DLD1 (cell line): ENCODE measurements around the gene DCUN1D1.

Experiments
- in situ Hi-C: cut with HindIII; loops from 2 replicates; pipeline ENCODE4 v1.10.0; 2017; ENCODE audit warnings: low sequenced_read_pairs

Gene DCUN1D1

GRCh38 chr3:182937293-182938051, 42.9 kb downstream of the DCUN1D1 start:
- in situ Hi-C loops = no loop called here

GRCh38 chr3:182936918-182937285, 43.4 kb downstream of the DCUN1D1 start:
- in situ Hi-C loops = no loop called here

GRCh38 chr3:182936239-182936917, 44.0 kb downstream of the DCUN1D1 start:
- in situ Hi-C loops = no loop called here

- in situ Hi-C loops = no loop called here
Observed at GRCh38 chr3:182935803-182936202, 44.5 kb downstream of the DCUN1D1 start.

GRCh38 chr3:182925944-182926337, 54.4 kb downstream of the DCUN1D1 start:
- in situ Hi-C loops = no loop called here

GRCh38 chr3:182925330-182925943, 54.9 kb downstream of the DCUN1D1 start:
- in situ Hi-C loops = no loop called here

- in situ Hi-C loops = no loop called here
Observed at GRCh38 chr3:182921665-182922355, 58.5 kb downstream of the DCUN1D1 start.

- in situ Hi-C loops = no loop called here
Observed at GRCh38 chr3:182920515-182921084, 59.7 kb downstream of the DCUN1D1 start.

GRCh38 chr3:182919866-182920357, 60.4 kb downstream of the DCUN1D1 start:
- in situ Hi-C loops = no loop called here

GRCh38 chr3:182917134-182917533, 63.2 kb downstream of the DCUN1D1 start:
- in situ Hi-C loops = no loop called here

GRCh38 chr3:182914341-182914740, 66.0 kb downstream of the DCUN1D1 start:
- in situ Hi-C loops = no loop called here

- in situ Hi-C loops = no loop called here
Observed at GRCh38 chr3:182913889-182914288, 66.4 kb downstream of the DCUN1D1 start.

GRCh38 chr3:182912474-182912873, 67.9 kb downstream of the DCUN1D1 start:
- in situ Hi-C loops = no loop called here

GRCh38 chr3:182911782-182912111, 68.6 kb downstream of the DCUN1D1 start:
- in situ Hi-C loops = no loop called here

GRCh38 chr3:182910936-182911781, 69.2 kb downstream of the DCUN1D1 start:
- in situ Hi-C loops = no loop called here

GRCh38 chr3:182909318-182910040, 70.9 kb downstream of the DCUN1D1 start:
- in situ Hi-C loops = no loop called here

- in situ Hi-C loops = no loop called here
Observed at GRCh38 chr3:182908471-182908870, 71.9 kb downstream of the DCUN1D1 start.

- in situ Hi-C loops = no loop called here
Observed at GRCh38 chr3:182906036-182906435, 74.3 kb downstream of the DCUN1D1 start.

GRCh38 chr3:182905623-182906022, 74.7 kb downstream of the DCUN1D1 start:
- in situ Hi-C loops = no loop called here

GRCh38 chr3:182904164-182904563, 76.2 kb downstream of the DCUN1D1 start:
- in situ Hi-C loops = no loop called here
